VCaP (cell line): ENCODE data around the gene GIMAP2.

Source experiments
- H3K27ac ChIP-seq: fragments of 450-650 bp; 2 replicates; pipeline ENCODE4 v1.5.1; 2017
- TF ChIP-seq, protein P1 (sequence below): fragments of 450-650 bp; conservative IDR thresholded peaks from 2 replicates; pipeline ENCODE4 v1.5.1; 2017; ENCODE audit warnings: mild to moderate bottlenecking, moderate library complexity

GIMAP2 gene

DNA sequence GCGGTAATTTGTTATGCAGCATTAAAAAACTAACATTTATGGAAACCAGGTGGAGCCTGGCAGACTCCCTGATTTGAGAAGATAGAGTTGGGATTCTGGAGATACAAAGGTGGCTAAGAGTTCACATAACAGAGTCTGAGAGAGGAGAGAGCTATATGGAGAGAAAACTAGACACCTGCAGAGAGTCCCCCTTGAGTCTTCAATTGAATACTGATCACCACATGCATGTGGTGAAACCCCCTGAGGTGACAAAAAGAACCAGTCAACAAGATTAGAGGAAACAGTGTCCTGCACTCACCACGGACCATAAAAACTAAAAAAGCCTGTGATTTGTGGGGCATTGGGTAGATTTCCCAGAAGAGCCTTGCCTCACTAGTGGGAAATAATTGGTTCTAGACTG, 10.1 kb downstream of the GIMAP2 start:
- H3K27ac ChIP-seq, result no peak overlapping the region
- TF ChIP-seq, protein P1, sequence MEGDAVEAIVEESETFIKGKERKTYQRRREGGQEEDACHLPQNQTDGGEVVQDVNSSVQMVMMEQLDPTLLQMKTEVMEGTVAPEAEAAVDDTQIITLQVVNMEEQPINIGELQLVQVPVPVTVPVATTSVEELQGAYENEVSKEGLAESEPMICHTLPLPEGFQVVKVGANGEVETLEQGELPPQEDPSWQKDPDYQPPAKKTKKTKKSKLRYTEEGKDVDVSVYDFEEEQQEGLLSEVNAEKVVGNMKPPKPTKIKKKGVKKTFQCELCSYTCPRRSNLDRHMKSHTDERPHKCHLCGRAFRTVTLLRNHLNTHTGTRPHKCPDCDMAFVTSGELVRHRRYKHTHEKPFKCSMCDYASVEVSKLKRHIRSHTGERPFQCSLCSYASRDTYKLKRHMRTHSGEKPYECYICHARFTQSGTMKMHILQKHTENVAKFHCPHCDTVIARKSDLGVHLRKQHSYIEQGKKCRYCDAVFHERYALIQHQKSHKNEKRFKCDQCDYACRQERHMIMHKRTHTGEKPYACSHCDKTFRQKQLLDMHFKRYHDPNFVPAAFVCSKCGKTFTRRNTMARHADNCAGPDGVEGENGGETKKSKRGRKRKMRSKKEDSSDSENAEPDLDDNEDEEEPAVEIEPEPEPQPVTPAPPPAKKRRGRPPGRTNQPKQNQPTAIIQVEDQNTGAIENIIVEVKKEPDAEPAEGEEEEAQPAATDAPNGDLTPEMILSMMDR, result no peak

DNA sequence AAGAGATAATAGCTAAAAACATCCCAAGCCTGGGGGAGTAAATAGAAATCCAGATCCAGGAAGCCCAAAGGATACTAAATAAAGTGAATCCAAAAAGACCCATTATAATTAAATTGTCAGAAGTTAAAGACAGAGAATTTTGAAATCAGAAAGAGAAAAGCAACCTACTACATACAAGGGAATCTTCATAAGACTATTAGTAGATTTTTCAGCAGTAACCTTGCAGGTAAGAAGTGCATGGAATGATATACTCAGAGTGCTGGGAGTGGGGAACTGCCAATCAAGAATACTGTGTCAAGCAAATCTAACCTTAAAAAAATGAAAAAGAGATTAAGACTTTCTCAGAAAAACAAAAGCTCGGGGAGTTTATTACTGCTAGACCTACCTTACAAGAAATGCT, 17.7 kb downstream of the GIMAP2 start:
- H3K27ac ChIP-seq, result no peak overlapping the region
- TF ChIP-seq, protein P1, result no peak

DNA sequence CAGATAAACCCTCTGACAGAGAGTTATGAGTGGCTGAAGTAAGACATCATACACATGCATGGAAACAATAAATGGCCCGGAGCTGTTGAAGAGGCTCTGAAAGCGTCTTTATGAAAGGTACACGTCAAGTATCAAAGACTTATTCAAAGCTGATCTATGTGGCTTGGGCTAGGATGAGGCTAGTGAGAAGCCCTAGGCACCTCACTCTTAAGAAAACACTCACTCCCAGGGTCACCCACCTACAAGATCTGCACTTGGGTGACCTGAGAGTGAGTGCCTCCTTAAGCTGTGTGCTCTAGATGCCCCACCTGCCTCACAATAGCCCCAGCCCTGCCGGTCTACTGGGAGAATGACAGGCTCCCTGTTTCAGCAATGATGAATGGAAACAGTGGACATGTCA, 29.8 kb downstream of the GIMAP2 start:
- no peak overlapping the region for H3K27ac ChIP-seq
- TF ChIP-seq, protein P1, result no peak

DNA sequence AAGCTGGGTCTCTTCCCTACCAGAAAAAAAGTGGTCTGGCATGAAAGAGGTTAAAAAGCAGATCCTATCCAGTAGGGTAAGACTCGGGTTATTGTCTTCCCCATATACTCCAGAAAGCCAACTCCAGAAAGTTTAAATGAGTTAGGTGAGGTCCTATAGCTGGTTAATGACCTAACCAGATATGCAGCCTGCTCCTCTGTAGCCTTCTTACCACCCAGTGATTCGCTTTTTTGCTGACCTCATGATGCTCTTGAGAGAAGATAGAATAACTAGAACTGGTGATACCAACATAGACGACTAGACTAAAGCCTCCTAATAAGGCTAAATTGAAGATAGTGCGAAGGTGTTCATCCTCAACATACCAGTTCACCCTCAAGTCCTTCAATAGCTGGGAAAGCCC, 30.2 kb downstream of the GIMAP2 start:
- TF ChIP-seq, protein P1, result no peak

DNA sequence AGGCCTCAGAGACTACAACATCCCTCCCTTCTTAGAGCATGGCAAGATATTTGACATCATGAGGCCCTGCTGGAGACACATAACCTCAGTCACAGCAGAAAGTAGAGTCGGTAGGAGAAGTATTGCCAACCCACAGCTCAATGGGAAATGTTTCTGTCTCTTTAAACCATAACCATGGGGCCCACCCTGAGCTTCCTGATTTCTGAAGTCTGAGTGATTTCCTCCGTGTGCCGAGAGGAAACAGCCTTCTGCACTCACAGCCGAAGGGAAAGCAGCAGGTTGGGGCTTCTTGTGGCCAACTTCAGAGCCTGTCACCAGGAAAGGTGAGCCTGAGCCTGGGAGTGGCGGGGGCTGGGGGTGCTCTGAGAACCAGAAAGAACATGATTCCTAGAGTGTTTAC, 30.9 kb downstream of the GIMAP2 start, which contains the start of gene GIMAP1:
Gene GIMAP1 (plus strand): TSS at position 246 of the 400 bp plus-strand sequence. CDS start 2,435 bp downstream, outside the sequence.
- no peak within 1 kb of the TSS for H3K27ac ChIP-seq
- TF ChIP-seq, protein P1, result no peak

More for the DNA sequence above, 30.2 kb downstream of the GIMAP2 start:
- H3K27ac ChIP-seq, result no peak overlapping the region

DNA sequence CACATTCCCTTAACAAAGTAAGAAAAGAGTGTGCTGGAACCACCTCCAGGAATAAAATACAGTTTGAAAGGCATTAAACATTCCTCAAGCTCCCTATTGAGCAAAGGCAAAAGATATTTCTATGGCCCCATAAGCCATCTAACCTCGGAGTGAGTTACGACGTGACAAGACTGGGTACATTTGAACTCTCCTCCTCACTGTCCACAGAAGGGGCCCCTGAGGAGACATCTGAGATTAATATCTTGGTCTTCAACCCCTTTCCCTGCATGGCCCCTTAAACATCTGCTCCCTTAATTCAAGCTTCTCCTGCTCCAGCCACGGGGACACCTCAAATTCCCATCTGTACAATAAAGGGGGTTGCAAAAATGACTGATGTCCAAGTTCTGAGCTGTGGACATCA, 31.4 kb downstream of the GIMAP2 start:
- TF ChIP-seq, protein P1, result no peak
- no peak overlapping the region for H3K27ac ChIP-seq

DNA sequence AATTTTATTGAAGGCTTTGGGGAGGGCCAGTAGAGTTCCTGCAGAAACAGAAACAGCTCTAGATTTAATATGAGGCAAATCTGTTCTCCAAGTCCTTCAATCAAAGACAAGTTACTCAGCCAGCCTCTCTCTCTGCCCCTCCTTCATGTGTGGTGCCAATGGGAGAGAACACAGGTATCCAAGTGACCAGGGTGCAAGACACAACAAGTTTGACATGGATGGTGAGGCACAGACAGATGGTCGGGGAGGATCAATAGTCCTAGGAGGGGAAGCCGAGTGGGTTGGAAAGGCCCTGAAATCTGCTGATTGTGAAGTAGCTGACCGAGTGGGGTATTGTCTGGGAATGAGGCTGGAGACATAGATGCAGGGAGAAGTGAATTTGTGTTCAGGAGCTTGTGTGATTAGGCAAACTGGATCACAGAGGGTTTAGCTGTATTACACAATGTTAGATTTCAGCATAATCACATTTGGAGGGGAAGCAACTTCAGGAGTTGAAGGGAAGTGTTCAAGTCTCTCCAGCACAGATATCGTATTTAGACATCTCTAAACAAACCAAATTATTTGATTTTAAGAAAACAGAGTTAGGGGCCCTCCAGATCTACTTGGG, 32.4 kb downstream of the GIMAP2 start:
- H3K27ac ChIP-seq, result no peak overlapping the region
- TF ChIP-seq, protein P1, result no peak
